GM18951 (cell line): ENCODE measurements around the gene DDX31.

Experiments
- POLR2A ChIP-seq: IDR thresholded peaks from 4 replicates; pipeline ENCODE4 v1.6.1; 2011; ENCODE audit warnings: mild to moderate bottlenecking; ENCODE audit not compliant: insufficient read length, insufficient read depth; ENCODE audit errors: extremely low read depth
- in situ Hi-C: fragments of 300-500 bp; cut with MboI; formaldehyde crosslinking; loops from one replicate; pipeline ENCODE4 v1.12.0; 2022; ENCODE audit warnings: low sequenced_read_pairs, mixed read lengths, inconsistent platforms; ENCODE audit not compliant: unreplicated experiment

DDX31 gene

GRCh38 chr9:132591751-132592314, 78.0 kb downstream of the DDX31 start:
- in situ Hi-C loops: no loop called here

GRCh38 chr9:132591244-132591643, 78.5 kb downstream of the DDX31 start:
- in situ Hi-C loops: no loop called here
- TF ChIP-seq POLR2A: no peak

More at GRCh38 chr9:132591751-132592314, 78.0 kb downstream of the DDX31 start:
- no peak for TF ChIP-seq POLR2A

DNA sequence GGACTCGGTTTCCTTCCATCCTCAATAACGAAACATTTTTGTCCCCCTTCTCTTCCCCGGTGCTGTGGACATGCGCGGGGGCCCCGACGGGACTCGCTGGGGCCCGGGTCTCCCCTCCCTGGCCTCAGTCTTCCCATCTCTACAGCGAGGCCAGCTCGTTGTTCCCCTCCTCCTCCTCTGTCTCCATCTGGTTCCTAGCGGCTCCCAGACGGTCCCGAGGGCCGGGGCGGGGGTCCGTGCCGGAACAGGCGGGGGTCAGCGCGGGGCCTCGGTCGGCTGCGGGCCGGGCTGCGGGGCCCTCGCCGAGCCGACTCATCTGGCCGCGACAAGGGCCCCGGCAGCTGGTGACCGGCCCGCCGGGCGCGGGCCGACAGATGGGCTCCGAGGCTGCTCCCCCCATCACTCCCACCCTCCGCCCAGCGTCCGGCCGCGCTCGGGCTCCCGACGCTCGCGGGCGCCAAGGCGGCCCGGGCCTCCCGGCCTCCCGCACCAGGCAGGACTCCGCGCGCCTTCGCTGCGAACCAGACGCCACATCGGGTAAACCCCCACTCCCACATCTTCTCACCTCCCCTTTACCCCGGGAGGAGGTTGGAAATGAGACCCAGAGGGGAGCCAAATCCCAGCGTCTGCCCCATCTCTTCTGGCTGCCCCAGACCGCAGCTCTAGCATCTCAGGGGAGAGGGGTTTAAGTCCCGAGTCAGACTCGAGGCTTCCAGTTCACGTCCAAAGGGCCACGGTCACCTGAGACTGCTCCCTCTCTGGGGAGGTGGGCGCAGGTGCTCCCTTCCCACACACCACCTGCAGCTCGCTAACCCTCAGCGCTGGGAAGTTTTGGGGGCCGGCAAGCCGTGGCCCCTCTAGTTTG, 79.2 kb downstream of the DDX31 start:
- in situ Hi-C loops: no loop called here
- no peak for TF ChIP-seq POLR2A

- in situ Hi-C loops: no loop called here
- TF ChIP-seq POLR2A: no peak
These were observed 79.8 kb downstream of the DDX31 start for GRCh38 chr9:132590037-132590317.

GRCh38 chr9:132589148-132590036, 80.4 kb downstream of the DDX31 start:
- in situ Hi-C loops: no loop called here
- TF ChIP-seq POLR2A: no peak

DNA sequence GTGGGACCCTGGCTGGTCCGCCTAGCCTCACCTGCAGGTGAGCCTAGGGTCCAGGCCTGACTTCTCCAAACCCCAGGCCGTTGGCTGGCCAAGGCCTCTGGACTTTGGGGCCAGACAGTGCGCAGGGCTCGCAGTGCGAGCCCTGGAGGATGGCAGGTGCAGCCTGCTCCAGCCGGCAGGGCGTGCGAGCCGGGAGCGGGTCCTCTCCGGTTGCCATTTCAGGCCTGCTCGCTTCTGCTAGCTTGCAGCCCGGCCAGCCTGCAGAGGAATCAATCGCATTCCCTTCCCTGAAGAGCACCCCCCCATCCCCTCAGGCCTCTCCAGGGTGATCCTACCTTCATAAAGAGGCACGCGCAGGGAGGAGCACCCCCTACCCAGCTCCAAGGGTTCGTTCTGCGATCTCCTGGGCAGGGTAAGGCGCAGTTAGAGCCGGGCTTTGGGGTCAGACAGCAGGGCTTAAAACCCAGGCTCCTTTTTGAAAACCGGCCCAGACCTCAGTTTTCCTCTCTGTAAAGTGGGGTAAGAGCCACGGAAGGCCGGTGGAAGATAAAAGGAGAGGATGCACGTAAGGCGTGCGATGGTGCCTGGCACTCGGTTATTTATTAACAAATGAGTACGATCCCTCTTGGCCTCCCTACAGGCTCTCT, 81.2 kb downstream of the DDX31 start:
- in situ Hi-C loops: no loop called here
- no peak for TF ChIP-seq POLR2A

GRCh38 chr9:132588098-132588497, 81.7 kb downstream of the DDX31 start:
- no peak for TF ChIP-seq POLR2A
- in situ Hi-C loops: no loop called here

DNA sequence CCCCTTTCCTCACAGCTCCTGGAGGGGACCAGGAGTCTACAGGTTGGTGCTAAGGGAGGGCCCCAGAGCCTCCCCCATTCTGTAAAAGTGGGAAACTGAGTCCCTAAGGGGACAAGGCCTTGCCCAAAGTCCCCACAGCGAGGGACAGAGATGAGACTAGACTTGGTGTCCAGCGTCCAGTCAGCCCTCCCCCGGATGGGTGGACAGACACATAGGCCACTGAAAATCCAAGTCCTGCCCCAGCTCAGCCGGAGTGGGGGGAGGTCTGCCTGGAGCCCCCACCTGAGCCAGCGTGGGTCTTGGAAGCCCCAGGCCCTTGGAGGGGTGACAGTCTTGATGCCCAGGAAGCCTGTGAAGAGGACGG, 82.2 kb downstream of the DDX31 start:
- in situ Hi-C loops: no loop called here
- TF ChIP-seq POLR2A: no peak

GRCh38 chr9:132586830-132587591, 82.8 kb downstream of the DDX31 start:
- no peak for TF ChIP-seq POLR2A
- in situ Hi-C loops: no loop called here

DNA sequence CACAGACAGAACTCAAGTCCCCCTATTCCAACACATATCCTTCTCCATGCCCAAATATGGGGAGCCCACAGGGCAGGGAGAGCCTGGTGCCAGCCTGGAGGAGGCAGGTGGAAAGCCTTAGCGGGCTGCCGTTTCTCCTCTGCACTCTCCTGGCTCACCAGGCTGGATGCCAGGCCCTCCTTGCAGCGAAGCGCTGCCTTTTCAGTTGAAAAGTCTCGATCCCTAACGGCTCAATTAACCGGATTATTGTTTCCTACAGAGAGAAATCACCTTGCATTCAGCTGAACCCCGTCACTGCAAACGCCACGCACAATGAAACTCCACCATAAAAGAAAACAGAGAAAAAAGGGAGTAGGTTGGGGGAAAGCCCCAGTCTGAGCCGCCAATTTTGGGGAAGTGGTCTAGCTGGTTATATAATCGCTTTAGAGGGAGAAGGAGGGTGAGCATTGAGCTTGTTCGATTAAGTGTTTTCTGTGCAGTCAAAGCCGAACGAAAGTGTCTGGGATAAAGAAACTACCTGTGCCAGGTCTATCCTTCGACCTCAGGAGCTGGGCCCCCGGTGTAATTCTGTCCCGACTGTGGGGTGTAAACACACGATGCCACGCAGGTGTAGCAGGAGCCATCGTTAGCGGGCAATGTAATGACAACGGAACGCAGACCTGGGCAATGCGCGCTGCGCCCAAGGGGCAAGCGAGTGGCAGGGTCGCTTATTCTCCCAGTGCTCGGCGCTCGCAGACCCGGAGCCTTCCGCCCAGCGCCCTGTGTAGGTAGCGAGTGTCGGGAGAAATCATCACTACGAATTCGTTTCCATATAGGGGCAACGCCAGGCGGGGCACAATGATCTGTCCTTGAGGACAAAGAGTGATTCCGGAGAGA, 83.6 kb downstream of the DDX31 start:
- TF ChIP-seq POLR2A: no peak
- in situ Hi-C loops: no loop called here

DNA sequence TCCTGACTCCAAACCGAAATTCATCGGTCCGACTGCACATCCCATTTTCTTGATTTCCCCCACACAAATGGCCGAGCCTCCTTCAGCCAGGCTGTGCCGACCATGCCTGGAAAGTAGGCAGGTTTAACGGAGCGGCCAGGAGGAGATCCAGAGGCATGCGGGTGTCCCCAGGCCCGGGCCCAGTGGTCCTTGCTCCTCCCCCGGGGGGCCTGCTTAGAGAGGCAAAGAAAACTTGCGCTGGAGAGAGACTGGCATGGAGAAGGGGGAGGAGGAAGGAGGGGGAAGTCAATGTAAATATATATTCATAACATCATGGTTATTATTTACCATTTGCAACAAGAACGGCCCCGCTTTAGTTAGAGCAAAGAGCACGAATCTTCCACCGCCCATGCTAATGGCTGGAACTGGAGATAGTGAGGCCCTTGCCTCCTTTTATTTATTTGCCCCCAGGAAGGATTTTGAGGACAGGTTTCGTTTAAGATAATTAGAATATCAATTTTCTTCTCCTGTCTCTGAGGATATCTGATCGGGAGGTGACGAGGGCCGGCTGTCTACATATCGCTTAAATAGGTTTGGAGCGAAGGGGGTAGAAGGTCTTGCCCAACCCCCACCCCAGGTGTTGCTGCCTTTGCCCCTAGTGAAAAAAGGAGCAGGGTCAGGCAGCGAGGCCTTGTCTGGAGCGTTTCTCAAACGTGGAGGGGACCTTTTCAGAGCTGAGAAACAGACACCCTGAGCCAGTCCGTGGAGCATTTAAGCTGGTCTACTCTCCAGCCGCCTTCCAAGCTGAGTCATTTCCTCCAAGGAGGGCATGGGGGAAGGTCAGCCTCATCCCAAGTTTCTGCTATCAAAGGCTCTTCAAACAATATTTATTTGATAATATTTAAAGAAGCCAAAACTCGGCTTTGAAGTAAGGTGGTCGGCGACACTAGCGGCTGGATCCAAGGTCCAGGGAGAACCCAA, 84.9 kb downstream of the DDX31 start:
- no peak for TF ChIP-seq POLR2A
- in situ Hi-C loops: no loop called here
